RPMI7951 (cell line): ENCODE data around the gene ZFP36. TPM values are rescaled to one million over a fixed set of nuclear protein-coding genes. Genes with fewer than 3 reads are reported as not detected.
"Not testable (repeated sequence)": the region's sequence is repeated elsewhere in the genome, so short reads cannot be mapped to it uniquely, and the experiment has no call there.

Experiments
- DNase-seq: peaks from one replicate; pipeline ENCODE4 v3.0.0-alpha.2; 2012; ENCODE audit warnings: low read depth
- total RNA-seq: library from RNA; depleted of rRNA; stranded (reverse); fragments of >200 nt; shearing (Covaris generic); gene quantifications from 2 replicates; pipeline ENCODE4 v1.2.3, GENCODE V29; 2014; rRNA removed

Gene ZFP36
- total RNA-seq, 1 experiment from 2014 or later, result 6.4 TPM

- DNase-seq, result peak; percentile 97
Observed at GRCh38 chr19:39445196-39446111, 38.8 kb downstream of the ZFP36 start, which contains the start of gene SUPT5H. SUPT5H (plus strand) TSS chr19:39445582; CDS start chr19:39445891, 309 bp downstream.

GRCh38 chr19:39446365-39447084 lies 39.9 kb downstream of the ZFP36 start:
- no peak for DNase-seq

GRCh38 chr19:39448271-39448670 lies 41.6 kb downstream of the ZFP36 start:
- DNase-seq, result peak; percentile 55

GRCh38 chr19:39449116-39449797 lies 42.6 kb downstream of the ZFP36 start:
- DNase-seq, result no peak

GRCh38 chr19:39451257-39451656 lies 44.6 kb downstream of the ZFP36 start:
- not testable (repeated sequence) for DNase-seq

Other genes starting within 250 kb of the ZFP36 start
- 0.10 and 0.12 TPM in 2 replicates for gene NCCRP1, start 209.9 kb upstream of the ZFP36 start, total RNA-seq
- gene SYCN, start 202.6 kb upstream of the ZFP36 start, total RNA-seq, result not detected in 2 replicates
- not detected in 2 replicates for gene IFNL3, start 161.8 kb upstream of the ZFP36 start, total RNA-seq
- gene IFNL4, start 158.0 kb upstream of the ZFP36 start, total RNA-seq, result not detected in 2 replicates
- gene IFNL2, start 138.5 kb upstream of the ZFP36 start, total RNA-seq, result not detected in 2 replicates
- not detected in 2 replicates for gene IFNL1, start 110.4 kb upstream of the ZFP36 start, total RNA-seq
- gene LRFN1, start 86.0 kb upstream of the ZFP36 start, total RNA-seq, result under 0.01 and 0.36 TPM in 2 replicates
- gene GMFG, start 70.8 kb upstream of the ZFP36 start, total RNA-seq, result 0.36 and 0.59 TPM in 2 replicates
- gene SAMD4B, start 64.4 kb upstream of the ZFP36 start, total RNA-seq, result 41.5 and 48.8 TPM in 2 replicates
- 44.3 and 59.4 TPM in 2 replicates for gene PAF1, start 15.7 kb upstream of the ZFP36 start, total RNA-seq
- gene MED29, start 15.5 kb upstream of the ZFP36 start, total RNA-seq, result 22.2 and 39.5 TPM in 2 replicates
- gene PLEKHG2, start 5.8 kb downstream of the ZFP36 start, total RNA-seq, result 4.8 and 13.0 TPM in 2 replicates
- 107 and 123 TPM in 2 replicates for gene RPS16, start 29.1 kb downstream of the ZFP36 start, total RNA-seq
- 64.7 and 67.4 TPM in 2 replicates for gene SUPT5H, start 38.7 kb downstream of the ZFP36 start, total RNA-seq
- gene TIMM50, start 74.0 kb downstream of the ZFP36 start, total RNA-seq, result 86.2 and 88.2 TPM in 2 replicates
- 0.72 and 1.5 TPM in 2 replicates for gene DLL3, start 92.1 kb downstream of the ZFP36 start, total RNA-seq
- gene SELENOV, start 108.3 kb downstream of the ZFP36 start, total RNA-seq, result not detected in 2 replicates
- gene EID2B, start 126.0 kb downstream of the ZFP36 start, total RNA-seq, result 5.3 and 8.8 TPM in 2 replicates
- gene EID2, start 133.3 kb downstream of the ZFP36 start, total RNA-seq, result 17.1 and 19.0 TPM in 2 replicates
- not detected in 2 replicates for gene LGALS13, start 195.7 kb downstream of the ZFP36 start, total RNA-seq
- not detected in 2 replicates for gene LGALS16, start 249.1 kb downstream of the ZFP36 start, total RNA-seq